GM12865 (cell line): ENCODE results near the gene ZBTB25.
"Not testable (repeated sequence)": the region's sequence is repeated elsewhere in the genome, so short reads cannot be mapped to it uniquely, and the experiment has no call there.

Experiments
- DNase-seq: peaks from one replicate; pipeline ENCODE4 v3.0.0; 2010; ENCODE audit warnings: low read depth
- H3K4me3 ChIP-seq: 2 replicates; pipeline ENCODE4 v1.5.1; 2011; ENCODE audit warnings: mild to moderate bottlenecking, low read depth, low read length, control low read depth
- CTCF ChIP-seq: IDR thresholded peaks from 2 replicates; pipeline ENCODE4 v1.5.1; 2011; ENCODE audit warnings: low read length, control low read depth, low read depth, inconsistent platforms; ENCODE audit not compliant: insufficient read depth; ENCODE audit errors: missing control alignments

ZBTB25 gene

GRCh38 chr14:64522591-64523355 lies 19.1 kb upstream of the ZBTB25 start:
- H3K4me3 ChIP-seq, result no peak overlapping the region
- TF ChIP-seq CTCF, result no peak
- DNase-seq, result no peak

GRCh38 chr14:64520699-64521098 lies 17.1 kb upstream of the ZBTB25 start:
- no peak overlapping the region for H3K4me3 ChIP-seq
- no peak for DNase-seq
- TF ChIP-seq CTCF, result no peak

- no peak overlapping the region for H3K4me3 ChIP-seq
- no peak for TF ChIP-seq CTCF
- no peak for DNase-seq
Observed at GRCh38 chr14:64518229-64518628, 14.6 kb upstream of the ZBTB25 start.

- H3K4me3 ChIP-seq, DNase-seq: not testable (repeated sequence)
Observed at GRCh38 chr14:64517667-64518066, 14.0 kb upstream of the ZBTB25 start.

GRCh38 chr14:64516969-64517368 lies 13.3 kb upstream of the ZBTB25 start:
- TF ChIP-seq CTCF, result no peak
- no peak for DNase-seq
- H3K4me3 ChIP-seq, result no peak overlapping the region

- no peak for TF ChIP-seq CTCF
Observed at GRCh38 chr14:64515053-64515452, 11.4 kb upstream of the ZBTB25 start.

GRCh38 chr14:64513271-64513670 lies 9.6 kb upstream of the ZBTB25 start:
- no peak for TF ChIP-seq CTCF
- DNase-seq, result no peak
- no peak overlapping the region for H3K4me3 ChIP-seq

More at GRCh38 chr14:64515053-64515452, 11.4 kb upstream of the ZBTB25 start:
- H3K4me3 ChIP-seq, result no peak overlapping the region
- no peak for DNase-seq
